Uterus (tissue), 4 donors: ENCODE results near the gene AUTS2. TPM values are rescaled to one million over a fixed set of nuclear protein-coding genes. Genes with fewer than 3 reads are reported as not detected.

Experiments
- DNase-seq, 2 donors: peaks; one replicate each; pipeline ENCODE4 v3.0.0-alpha.2; 2019 to 2020
- H3K27ac ChIP-seq, 2 donors: fragments of 200-600 bp; sonication (generic); 1 replicate in 1 of 2; 2 replicates in 1 of 2; pipeline ENCODE4 v1.5.1; 2016 to 2018
- H3K27me3 ChIP-seq, 2 donors: fragments of 200-600 bp; sonication (generic); one replicate each; pipeline ENCODE4 v1.5.1; 2018 to 2019; ENCODE audit warnings: control low read depth in 1 of 2
- H3K36me3 ChIP-seq, 2 donors: fragments of 200-600 bp; sonication (generic); one replicate each; pipeline ENCODE4 v1.5.1; 2019; ENCODE audit warnings: control low read depth in 1 of 2
- H3K4me1 ChIP-seq, 2 donors: fragments of 200-600 bp; sonication (generic); one replicate each; pipeline ENCODE4 v1.5.1; 2018 to 2019; ENCODE audit warnings: control low read depth in 1 of 2
- H3K4me3 ChIP-seq, 2 donors: fragments of 200-600 bp; sonication (generic); 1 replicate in 1 of 2; 2 replicates in 1 of 2; pipeline ENCODE4 v1.5.1; 2018 to 2019; ENCODE audit warnings: mild to moderate bottlenecking in 1 of 2
- H3K9me3 ChIP-seq, 2 donors: fragments of 200-600 bp; sonication (generic); one replicate each; pipeline ENCODE4 v1.5.1; 2019; ENCODE audit warnings: control low read depth in 1 of 2
- POLR2A ChIP-seq, 2 donors: fragments of 450-650 bp; IDR thresholded peaks; one replicate each; pipeline ENCODE4 v1.6.1; 2016; ENCODE audit warnings: antibody characterized with exemption in 2 of 2, mild to moderate bottlenecking in 1 of 2, moderate library complexity in 1 of 2
- intact Hi-C: fragments of 100-400 bp; cut with DNase I; formaldehyde crosslinking; loops from one replicate; pipeline ENCODE4 v1.15.1; 2023; ENCODE audit warnings: low total_unique reads
- total RNA-seq, 4 donors: library from RNA; depleted of rRNA in 3 of 4; stranded (reverse); fragments of >200 nt in 3 of 4; gene quantifications; one replicate each; pipeline versions ENCODE4 v1.1.0 to v1.2.4, GENCODE V29; 2014 to 2023
- TF ChIP-seq, protein P1 (sequence below), 4 experiments: fragments of 200-600 bp in 2 of 4; fragments of 450-650 bp in 2 of 4; sonication (generic) in 2 of 4; IDR thresholded peaks; one replicate each; pipeline ENCODE4 v1.5.1; 2016 to 2019; ENCODE audit warnings: antibody characterized with exemption in 4 of 4, mild to moderate bottlenecking in 2 of 4, moderate library complexity in 1 of 4
- donor health status: DM: yes; HTN: yes; CAD: no.

AUTS2 gene
- total RNA-seq, 4 donors from 2014 or later: 10.5 to 58.2 (median 30.0) TPM

DNA sequence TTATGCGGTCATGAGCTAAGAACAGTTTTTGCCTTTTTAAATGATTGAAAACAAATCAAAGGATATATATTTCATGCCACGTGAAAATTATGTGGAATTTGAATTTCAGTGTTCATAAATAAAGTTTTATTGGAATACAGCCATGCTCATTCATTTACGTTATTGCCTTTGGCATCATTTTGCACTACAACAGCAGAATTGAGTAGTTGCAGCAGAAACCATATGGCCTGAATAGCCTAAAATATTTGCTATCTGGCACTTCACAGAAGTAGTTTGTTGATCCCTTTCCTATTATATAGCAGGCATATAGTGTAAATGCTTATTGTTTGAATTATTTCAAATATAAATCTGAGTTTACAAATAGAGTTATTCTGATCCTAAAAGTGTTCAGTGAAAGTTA is 59.7 kb downstream of the AUTS2 start:
- intact Hi-C loops: no loop called here
- no peak for TF ChIP-seq POLR2A (IDR thresholded peaks at IDR 0.05)
- TF ChIP-seq, protein P1, sequence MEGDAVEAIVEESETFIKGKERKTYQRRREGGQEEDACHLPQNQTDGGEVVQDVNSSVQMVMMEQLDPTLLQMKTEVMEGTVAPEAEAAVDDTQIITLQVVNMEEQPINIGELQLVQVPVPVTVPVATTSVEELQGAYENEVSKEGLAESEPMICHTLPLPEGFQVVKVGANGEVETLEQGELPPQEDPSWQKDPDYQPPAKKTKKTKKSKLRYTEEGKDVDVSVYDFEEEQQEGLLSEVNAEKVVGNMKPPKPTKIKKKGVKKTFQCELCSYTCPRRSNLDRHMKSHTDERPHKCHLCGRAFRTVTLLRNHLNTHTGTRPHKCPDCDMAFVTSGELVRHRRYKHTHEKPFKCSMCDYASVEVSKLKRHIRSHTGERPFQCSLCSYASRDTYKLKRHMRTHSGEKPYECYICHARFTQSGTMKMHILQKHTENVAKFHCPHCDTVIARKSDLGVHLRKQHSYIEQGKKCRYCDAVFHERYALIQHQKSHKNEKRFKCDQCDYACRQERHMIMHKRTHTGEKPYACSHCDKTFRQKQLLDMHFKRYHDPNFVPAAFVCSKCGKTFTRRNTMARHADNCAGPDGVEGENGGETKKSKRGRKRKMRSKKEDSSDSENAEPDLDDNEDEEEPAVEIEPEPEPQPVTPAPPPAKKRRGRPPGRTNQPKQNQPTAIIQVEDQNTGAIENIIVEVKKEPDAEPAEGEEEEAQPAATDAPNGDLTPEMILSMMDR (IDR thresholded peaks at IDR 0.05): no peak
- H3K27me3 ChIP-seq: no peaks in the 10 kb centered on the region
- no peak for DNase-seq
- no peak overlapping the region for H3K27ac ChIP-seq
- no peaks in the 10 kb centered on the region for H3K36me3 ChIP-seq
- H3K4me1 ChIP-seq: no peaks in the 10 kb centered on the region
- H3K9me3 ChIP-seq: no peaks in the 10 kb centered on the region
- no peak overlapping the region for H3K4me3 ChIP-seq

DNA sequence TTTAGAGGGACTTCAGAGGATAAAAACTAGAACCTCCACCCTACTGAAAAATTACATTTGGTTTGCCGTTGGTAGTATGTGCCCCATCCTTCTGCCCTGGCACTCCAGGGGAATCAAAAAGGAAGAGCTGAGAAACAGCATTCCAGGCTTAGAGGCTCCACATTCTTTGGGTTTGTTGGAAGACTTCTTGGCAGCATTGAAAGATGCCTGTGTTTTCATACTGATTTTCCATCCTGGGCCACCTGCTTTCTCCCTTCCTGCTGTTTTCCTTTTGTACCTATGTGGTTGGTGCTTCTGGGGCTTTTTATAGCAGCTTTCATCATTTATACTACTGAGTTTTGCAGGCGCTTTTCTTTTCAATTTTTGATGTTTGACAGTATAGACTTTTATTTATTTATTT is 61.7 kb downstream of the AUTS2 start:
- DNase-seq: no peak

DNA sequence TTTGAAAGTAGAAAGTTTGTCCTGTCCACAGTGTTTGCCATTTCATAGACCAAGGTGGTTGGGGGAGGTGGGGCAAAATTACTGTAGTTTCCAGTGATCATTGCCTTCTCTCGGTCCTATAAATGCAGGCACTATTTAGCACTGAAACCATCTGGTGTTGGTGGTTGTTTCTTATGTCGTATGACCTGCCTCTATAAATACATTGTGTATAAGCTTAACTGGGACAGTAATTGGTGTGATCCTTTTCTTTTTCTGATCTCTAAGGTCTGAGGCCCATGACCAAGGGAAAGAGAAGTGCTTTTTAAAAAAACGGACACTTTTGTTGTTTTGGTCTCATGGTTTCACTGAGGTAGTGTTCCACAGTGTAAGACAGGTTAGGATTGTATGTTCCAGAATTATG is 63.1 kb downstream of the AUTS2 start:
- Histone ChIP-seq H3K4me3 (no peak overlapping the region), H3K4me1 (no peaks in the 10 kb centered on the region), H3K27me3 (no peaks in the 10 kb centered on the region), H3K9me3 (no peaks in the 10 kb centered on the region), H3K27ac (no peak overlapping the region), H3K36me3 (no peaks in the 10 kb centered on the region)
- DNase-seq: no peak
- TF ChIP-seq, protein P1 (IDR thresholded peaks at IDR 0.05): no peak
- TF ChIP-seq POLR2A (IDR thresholded peaks at IDR 0.05): no peak
- intact Hi-C loops: no loop called here

More for the DNA sequence above, 61.7 kb downstream of the AUTS2 start:
- no peaks in the 10 kb centered on the region for H3K4me1 ChIP-seq
- intact Hi-C loops: no loop called here
- H3K27ac ChIP-seq: no peak overlapping the region
- H3K27me3 ChIP-seq: no peaks in the 10 kb centered on the region
- H3K4me3 ChIP-seq: no peak overlapping the region
- H3K36me3 ChIP-seq: no peaks in the 10 kb centered on the region
- no peaks in the 10 kb centered on the region for H3K9me3 ChIP-seq
- TF ChIP-seq POLR2A (IDR thresholded peaks at IDR 0.05): no peak
- TF ChIP-seq, protein P1 (IDR thresholded peaks at IDR 0.05): no peak

DNA sequence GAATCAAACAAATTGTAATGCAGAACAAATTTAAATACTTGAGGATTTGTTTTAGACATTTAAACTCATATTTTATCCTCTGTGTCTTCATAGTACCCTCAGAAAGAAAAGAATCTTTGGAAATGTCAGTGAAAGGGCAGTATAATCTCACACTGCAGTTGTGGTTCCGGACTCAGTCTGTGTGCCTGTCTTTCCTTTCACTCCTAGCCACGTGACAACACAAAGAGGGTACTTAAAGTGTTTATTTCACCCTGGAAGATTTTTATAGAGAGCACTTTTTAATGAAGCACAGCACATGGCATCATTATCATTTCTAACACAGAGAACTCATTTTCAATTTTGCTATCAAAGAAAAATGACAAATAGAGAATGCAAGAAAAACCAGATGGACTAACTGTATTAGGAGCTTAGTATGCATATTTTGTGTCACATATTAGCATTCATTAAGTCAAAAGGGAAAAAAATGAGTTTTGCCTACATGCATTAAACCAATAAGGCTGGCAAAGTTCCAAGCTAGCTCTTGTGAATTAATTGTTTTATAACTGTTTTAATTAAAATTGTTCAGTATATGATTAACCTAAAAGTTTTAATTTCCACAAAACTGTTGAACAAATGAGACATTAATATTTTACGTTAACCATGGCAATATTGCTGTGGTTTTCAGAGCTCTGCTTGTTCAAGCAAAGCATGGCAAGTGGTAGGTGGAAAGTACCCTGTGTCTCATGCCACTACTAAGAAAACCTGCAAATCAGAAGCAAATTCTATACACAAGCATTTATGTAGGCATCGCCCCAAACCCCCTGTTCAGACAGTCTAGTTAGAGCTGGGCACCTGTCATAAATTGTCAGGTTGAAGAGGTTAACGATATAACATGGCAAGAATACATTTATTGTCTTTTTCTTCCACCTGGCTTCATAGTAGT is 65.9 kb downstream of the AUTS2 start:
- Histone ChIP-seq H3K27me3 (no peaks in the 10 kb centered on the region), H3K4me1 (no peaks in the 10 kb centered on the region), H3K9me3 (no peaks in the 10 kb centered on the region), H3K36me3 (no peaks in the 10 kb centered on the region), H3K4me3 (no peak overlapping the region), H3K27ac (no peak overlapping the region)
- intact Hi-C loops: no loop called here
- no peak for DNase-seq
- no peak for TF ChIP-seq POLR2A (IDR thresholded peaks at IDR 0.05)

DNA sequence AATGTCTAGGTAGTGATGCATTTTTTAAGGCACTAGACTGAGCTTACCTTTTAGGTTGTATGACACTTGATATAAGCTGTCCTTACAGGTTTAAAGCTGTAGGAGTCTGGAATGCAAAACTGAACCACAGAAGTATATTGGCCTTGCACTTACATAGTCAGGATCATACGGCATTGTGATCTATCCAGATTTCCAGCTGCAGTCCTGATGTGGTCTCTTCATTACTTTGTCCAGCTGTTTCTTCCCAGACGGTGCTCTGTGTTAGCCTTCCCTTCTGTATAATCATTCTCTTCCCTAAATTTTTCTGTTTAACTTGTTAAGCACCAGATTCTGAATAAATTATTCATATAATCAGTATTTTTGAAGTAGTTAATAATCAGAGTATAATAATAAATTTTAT is 67.1 kb downstream of the AUTS2 start:
- TF ChIP-seq POLR2A (IDR thresholded peaks at IDR 0.05): no peak
- TF ChIP-seq, protein P1 (IDR thresholded peaks at IDR 0.05): no peak
- H3K4me3 ChIP-seq: no peak overlapping the region
- intact Hi-C loops: no loop called here

More for the DNA sequence above, 67.1 kb downstream of the AUTS2 start:
- Histone ChIP-seq H3K4me1 (peaks cover 0 to 3% of the 10 kb centered on the region in 2 donors), H3K27me3 (no peaks in the 10 kb centered on the region), H3K27ac (no peak overlapping the region), H3K36me3 (no peaks in the 10 kb centered on the region), H3K9me3 (no peaks in the 10 kb centered on the region)
- no peak for DNase-seq
